ENCODE measurements around the gene SNX13.
"Not testable (repeated sequence)": the region's sequence is repeated elsewhere in the genome, so short reads cannot be mapped to it uniquely, and the experiment has no call there.

SNX13 gene

GRCh38 chr7:17843041-17843440, 97.3 kb downstream of the SNX13 start:
- Histone ChIP-seq H3K27ac (ENCODE audit: low read depth, low read length) (no peak overlapping the region), H3K9ac (ENCODE audit: low read length in 5 of 5) (no peak overlapping the region), H3K36me3 (ENCODE audit: control insufficient read depth in 5 of 5, insufficient read depth in 5 of 5, low read length in 5 of 5) (peaks cover 13 to 45% (median 31%) of the 10 kb centered on the region in 5 donors), H3K27me3 (ENCODE audit: control insufficient read depth in 5 of 5, insufficient read depth in 4 of 5, low read length in 5 of 5) (no peaks in the 10 kb centered on the region), H3K4me3 (ENCODE audit: low read depth in 1 of 5, low read length in 5 of 5) (no peak overlapping the region), H3K9me3 (ENCODE audit: control insufficient read depth in 5 of 5, low read length in 5 of 5) (no peaks in the 10 kb centered on the region), H3K4me1 (ENCODE audit: control insufficient read depth in 5 of 5, insufficient read depth in 5 of 5, low read length in 5 of 5) (no peaks in the 10 kb centered on the region)

- no peaks in the 10 kb centered on the region for H3K9me3 ChIP-seq (ENCODE audit: control insufficient read depth in 5 of 5, low read length in 5 of 5)
- H3K4me3 ChIP-seq (ENCODE audit: low read depth in 1 of 5, low read length in 5 of 5): no peak overlapping the region
- no peak overlapping the region for H3K9ac ChIP-seq (ENCODE audit: low read length in 5 of 5)
- H3K4me1 ChIP-seq (ENCODE audit: control insufficient read depth in 5 of 5, insufficient read depth in 5 of 5, low read length in 5 of 5): peaks cover 0 to 8% (median 0%) of the 10 kb centered on the region in 5 donors
- H3K36me3 ChIP-seq (ENCODE audit: control insufficient read depth in 5 of 5, insufficient read depth in 5 of 5, low read length in 5 of 5): peaks cover 3 to 16% (median 4%) of the 10 kb centered on the region in 5 donors
- H3K27me3 ChIP-seq (ENCODE audit: control insufficient read depth in 5 of 5, insufficient read depth in 4 of 5, low read length in 5 of 5): no peaks in the 10 kb centered on the region
- H3K27ac ChIP-seq (ENCODE audit: low read depth, low read length): no peak overlapping the region
These were observed 107.4 kb downstream of the SNX13 start for GRCh38 chr7:17832820-17833355.

GRCh38 chr7:17832242-17832641, 108.1 kb downstream of the SNX13 start:
- no peak overlapping the region for H3K4me3 ChIP-seq (ENCODE audit: low read depth in 1 of 5, low read length in 5 of 5)
- H3K27me3 ChIP-seq (ENCODE audit: control insufficient read depth in 5 of 5, insufficient read depth in 4 of 5, low read length in 5 of 5): no peaks in the 10 kb centered on the region
- H3K36me3 ChIP-seq (ENCODE audit: control insufficient read depth in 5 of 5, insufficient read depth in 5 of 5, low read length in 5 of 5): peaks cover 3 to 16% (median 4%) of the 10 kb centered on the region in 5 donors
- H3K9me3 ChIP-seq (ENCODE audit: control insufficient read depth in 5 of 5, low read length in 5 of 5): no peaks in the 10 kb centered on the region
- H3K9ac ChIP-seq (ENCODE audit: low read length in 5 of 5): no peak overlapping the region
- H3K4me1 ChIP-seq (ENCODE audit: control insufficient read depth in 5 of 5, insufficient read depth in 5 of 5, low read length in 5 of 5): peaks cover 0 to 8% (median 0%) of the 10 kb centered on the region in 5 donors
- no peak overlapping the region for H3K27ac ChIP-seq (ENCODE audit: low read depth, low read length)

DNA sequence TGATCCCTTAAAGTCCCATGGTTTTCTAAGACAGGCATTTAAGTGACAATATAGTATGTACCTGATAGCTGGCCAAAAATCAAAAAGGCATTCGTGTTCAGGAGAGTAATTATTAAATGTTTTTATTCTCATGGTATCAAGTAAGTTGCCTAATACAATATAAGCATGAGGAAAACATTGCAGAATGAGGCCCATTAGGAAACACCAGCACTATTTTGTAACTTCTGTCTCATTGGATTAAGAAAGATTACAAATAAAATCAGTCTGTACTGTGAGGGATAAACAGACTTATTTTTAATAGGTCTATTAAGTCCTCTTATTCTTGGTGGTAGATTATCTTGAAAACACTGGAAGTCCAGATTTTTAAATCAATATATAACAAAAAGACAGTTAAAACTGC, 110.1 kb downstream of the SNX13 start:
- peaks cover 0 to 19% (median 4%) of the 10 kb centered on the region in 5 donors for H3K36me3 ChIP-seq (ENCODE audit: control insufficient read depth in 5 of 5, insufficient read depth in 5 of 5, low read length in 5 of 5)
- H3K27ac ChIP-seq (ENCODE audit: low read depth, low read length): no peak overlapping the region
- H3K9me3 ChIP-seq (ENCODE audit: control insufficient read depth in 5 of 5, low read length in 5 of 5): no peaks in the 10 kb centered on the region
- H3K9ac ChIP-seq (ENCODE audit: low read length in 5 of 5): no peak overlapping the region
- peaks cover 0 to 8% (median 0%) of the 10 kb centered on the region in 5 donors for H3K4me1 ChIP-seq (ENCODE audit: control insufficient read depth in 5 of 5, insufficient read depth in 5 of 5, low read length in 5 of 5)
- H3K27me3 ChIP-seq (ENCODE audit: control insufficient read depth in 5 of 5, insufficient read depth in 4 of 5, low read length in 5 of 5): no peaks in the 10 kb centered on the region
- no peak overlapping the region for H3K4me3 ChIP-seq (ENCODE audit: low read depth in 1 of 5, low read length in 5 of 5)

GRCh38 chr7:17829001-17829400, 111.3 kb downstream of the SNX13 start:
- peaks cover 0 to 8% (median 0%) of the 10 kb centered on the region in 5 donors for H3K4me1 ChIP-seq (ENCODE audit: control insufficient read depth in 5 of 5, insufficient read depth in 5 of 5, low read length in 5 of 5)
- H3K9ac ChIP-seq (ENCODE audit: low read length in 5 of 5): no peak overlapping the region
- H3K36me3 ChIP-seq (ENCODE audit: control insufficient read depth in 5 of 5, insufficient read depth in 5 of 5, low read length in 5 of 5): peaks cover 0 to 13% (median 2%) of the 10 kb centered on the region in 5 donors
- H3K4me3 ChIP-seq (ENCODE audit: low read depth in 1 of 5, low read length in 5 of 5): no peak overlapping the region
- no peaks in the 10 kb centered on the region for H3K9me3 ChIP-seq (ENCODE audit: control insufficient read depth in 5 of 5, low read length in 5 of 5)
- H3K27ac ChIP-seq (ENCODE audit: low read depth, low read length): no peak overlapping the region
- H3K27me3 ChIP-seq (ENCODE audit: control insufficient read depth in 5 of 5, insufficient read depth in 4 of 5, low read length in 5 of 5): no peaks in the 10 kb centered on the region

GRCh38 chr7:17822547-17823173, 117.6 kb downstream of the SNX13 start:
- Histone ChIP-seq H3K27ac (ENCODE audit: low read depth, low read length) (no peak overlapping the region), H3K9me3 (ENCODE audit: control insufficient read depth in 5 of 5, low read length in 5 of 5) (no peaks in the 10 kb centered on the region), H3K36me3 (ENCODE audit: control insufficient read depth in 5 of 5, insufficient read depth in 5 of 5, low read length in 5 of 5) (peaks cover 0 to 23% (median 6%) of the 10 kb centered on the region in 5 donors)

DNA sequence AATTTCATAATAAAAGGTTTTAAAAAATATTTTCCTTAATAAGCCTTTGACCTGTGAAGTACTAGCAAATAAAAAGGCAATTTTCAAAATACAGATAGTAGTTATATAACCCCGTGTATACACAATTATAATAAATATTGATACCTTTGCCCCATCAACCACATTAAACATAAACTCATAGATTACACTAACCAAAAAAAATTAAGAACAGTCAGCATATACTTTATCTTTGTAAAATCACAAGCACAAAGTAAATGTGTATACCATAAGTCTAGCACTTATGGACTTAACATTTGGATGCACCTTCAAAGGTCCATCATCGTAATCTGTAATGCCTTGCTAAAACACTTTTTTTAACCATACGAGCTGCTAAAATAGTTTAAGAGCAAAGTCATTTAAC, 123.4 kb downstream of the SNX13 start:
- peaks cover 0 to 5% (median 1%) of the 10 kb centered on the region in 5 donors for H3K9me3 ChIP-seq (ENCODE audit: control insufficient read depth in 5 of 5, low read length in 5 of 5)
- H3K9ac ChIP-seq (ENCODE audit: low read length in 5 of 5): no peak overlapping the region
- H3K27me3 ChIP-seq (ENCODE audit: control insufficient read depth in 5 of 5, insufficient read depth in 4 of 5, low read length in 5 of 5): no peaks in the 10 kb centered on the region
- no peak overlapping the region for H3K27ac ChIP-seq (ENCODE audit: low read depth, low read length)
- peaks cover 8 to 28% (median 16%) of the 10 kb centered on the region in 5 donors for H3K36me3 ChIP-seq (ENCODE audit: control insufficient read depth in 5 of 5, insufficient read depth in 5 of 5, low read length in 5 of 5)
- H3K4me1 ChIP-seq (ENCODE audit: control insufficient read depth in 5 of 5, insufficient read depth in 5 of 5, low read length in 5 of 5): no peaks in the 10 kb centered on the region
- H3K4me3 ChIP-seq (ENCODE audit: low read depth in 1 of 5, low read length in 5 of 5): no peak overlapping the region

More at GRCh38 chr7:17822547-17823173, 117.6 kb downstream of the SNX13 start:
- Histone ChIP-seq H3K4me3 (ENCODE audit: low read depth in 1 of 5, low read length in 5 of 5) (no peak overlapping the region), H3K9ac (ENCODE audit: low read length in 5 of 5) (no peak overlapping the region), H3K27me3 (ENCODE audit: control insufficient read depth in 5 of 5, insufficient read depth in 4 of 5, low read length in 5 of 5) (no peaks in the 10 kb centered on the region), H3K4me1 (ENCODE audit: control insufficient read depth in 5 of 5, insufficient read depth in 5 of 5, low read length in 5 of 5) (no peaks in the 10 kb centered on the region)

- Histone ChIP-seq H3K9ac (ENCODE audit: low read length in 5 of 5) (no peak overlapping the region), H3K27me3 (ENCODE audit: control insufficient read depth in 5 of 5, insufficient read depth in 4 of 5, low read length in 5 of 5) (no peaks in the 10 kb centered on the region), H3K36me3 (ENCODE audit: control insufficient read depth in 5 of 5, insufficient read depth in 5 of 5, low read length in 5 of 5) (peaks cover 8 to 25% (median 14%) of the 10 kb centered on the region in 5 donors), H3K9me3 (ENCODE audit: control insufficient read depth in 5 of 5, low read length in 5 of 5) (peaks cover 0 to 7% (median 4%) of the 10 kb centered on the region in 5 donors), H3K27ac (ENCODE audit: low read depth, low read length) (no peak overlapping the region), H3K4me3 (ENCODE audit: low read depth in 1 of 5, low read length in 5 of 5) (no peak overlapping the region), H3K4me1 (ENCODE audit: control insufficient read depth in 5 of 5, insufficient read depth in 5 of 5, low read length in 5 of 5) (no peaks in the 10 kb centered on the region)
These were observed 125.0 kb downstream of the SNX13 start for GRCh38 chr7:17815318-17815717.

DNA sequence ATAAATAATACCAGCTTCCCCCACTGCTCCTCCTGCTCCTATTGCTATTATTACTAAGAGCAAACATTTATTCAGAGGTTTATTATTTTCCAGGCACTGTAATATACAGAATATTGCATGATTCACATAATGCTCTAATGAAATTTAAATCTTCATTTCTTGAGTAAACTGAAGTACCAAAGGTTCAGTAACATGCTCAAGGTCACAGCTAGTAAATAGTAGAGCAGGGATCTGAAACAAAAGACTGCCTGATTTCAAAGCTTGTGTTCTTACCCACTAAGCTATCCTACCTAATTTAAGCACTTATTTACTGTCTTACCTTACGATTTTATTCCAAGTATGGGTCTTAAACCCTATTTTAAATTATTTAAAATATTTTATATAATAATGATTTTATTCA, 126.2 kb downstream of the SNX13 start:
- Histone ChIP-seq H3K36me3 (ENCODE audit: control insufficient read depth in 5 of 5, insufficient read depth in 5 of 5, low read length in 5 of 5) (peaks cover 8 to 25% (median 14%) of the 10 kb centered on the region in 5 donors), H3K9me3 (ENCODE audit: control insufficient read depth in 5 of 5, low read length in 5 of 5) (peaks cover 0 to 7% (median 4%) of the 10 kb centered on the region in 5 donors), H3K9ac (ENCODE audit: low read length in 5 of 5) (no peak overlapping the region), H3K27ac (ENCODE audit: low read depth, low read length) (no peak overlapping the region), H3K4me1 (ENCODE audit: control insufficient read depth in 5 of 5, insufficient read depth in 5 of 5, low read length in 5 of 5) (no peaks in the 10 kb centered on the region), H3K4me3 (ENCODE audit: low read depth in 1 of 5, low read length in 5 of 5) (no peak overlapping the region), H3K27me3 (ENCODE audit: control insufficient read depth in 5 of 5, insufficient read depth in 4 of 5, low read length in 5 of 5) (no peaks in the 10 kb centered on the region)

- H3K27ac ChIP-seq (ENCODE audit: low read depth, low read length): not testable (repeated sequence)
These were observed 131.1 kb downstream of the SNX13 start for GRCh38 chr7:17809215-17809614.

More at GRCh38 chr7:17809215-17809614, 131.1 kb downstream of the SNX13 start:
- H3K4me1 ChIP-seq (ENCODE audit: control insufficient read depth in 5 of 5, insufficient read depth in 5 of 5, low read length in 5 of 5); H3K27me3 ChIP-seq (ENCODE audit: control insufficient read depth in 5 of 5, insufficient read depth in 4 of 5, low read length in 5 of 5); H3K4me3 ChIP-seq (ENCODE audit: low read depth in 1 of 5, low read length in 5 of 5); H3K9me3 ChIP-seq (ENCODE audit: control insufficient read depth in 5 of 5, low read length in 5 of 5); H3K9ac ChIP-seq (ENCODE audit: low read length in 5 of 5): not testable (repeated sequence)
- peaks cover 9 to 26% (median 16%) of the 10 kb centered on the region in 5 donors for H3K36me3 ChIP-seq (ENCODE audit: control insufficient read depth in 5 of 5, insufficient read depth in 5 of 5, low read length in 5 of 5)

Measured in subcutaneous abdominal adipose tissue (tissue), 5 donors.